OCI-LY7 (cell line): ENCODE measurements around the gene OR4D2. TPM values are rescaled to one million over a fixed set of nuclear protein-coding genes. Genes with fewer than 3 reads are reported as not detected.

Source experiments
- BruUV-seq: library from RNA; stranded (reverse); fragments of 400-500 nt; replicated peaks from 2 replicates; lab custom pipeline; 2021; lab: Mats Ljungman, UMichigan
- CTCF ChIA-PET: fragments of 300-600 bp; sonication (Branson Sonifier 250); formaldehyde crosslinking; loops from one replicate; lab custom pipeline; 2022; ENCODE audit warnings: antibody characterized with exemption; ENCODE audit not compliant: unreplicated experiment; lab: Charles Lee
- POLR2A ChIA-PET: fragments of 300-600 bp; sonication (Branson Sonifier 250); formaldehyde crosslinking; loops from one replicate; lab custom pipeline; 2022; ENCODE audit warnings: antibody characterized with exemption; lab: Charles Lee
- DNase-seq: peaks from one replicate; pipeline ENCODE4 v3.0.0-alpha.2; 2015; ENCODE audit warnings: low spot score
- H2AFZ ChIP-seq: fragments of 200-600 bp; sonication (generic), shearing (Covaris generic); 2 replicates; pipeline ENCODE4 v1.6.1; 2014; ENCODE audit warnings: mild to moderate bottlenecking, antibody characterized with exemption, low read length, moderate library complexity
- H3K27ac ChIP-seq: fragments of 200-600 bp; sonication (generic); 2 replicates; pipeline ENCODE4 v1.5.1; 2014; ENCODE audit warnings: mixed run types, low read depth, mild to moderate bottlenecking, moderate library complexity, low read length, inconsistent platforms; ENCODE audit not compliant: poor library complexity, severe bottlenecking
- H3K36me3 ChIP-seq: fragments of 200-600 bp; sonication (generic); 2 replicates; pipeline ENCODE4 v1.6.1; 2014; ENCODE audit warnings: mild to moderate bottlenecking, antibody characterized with exemption, low read length, moderate library complexity, mixed read lengths; ENCODE audit not compliant: insufficient read depth
- H3K4me1 ChIP-seq: fragments of 200-600 bp; sonication (generic); 2 replicates; pipeline ENCODE4 v1.5.1; 2014; ENCODE audit warnings: mild to moderate bottlenecking, low read length; ENCODE audit not compliant: insufficient read depth, poor library complexity, severe bottlenecking
- H3K4me2 ChIP-seq: fragments of 200-600 bp; sonication (generic); 2 replicates; pipeline ENCODE4 v1.6.1; 2014; ENCODE audit warnings: mild to moderate bottlenecking, low read length
- H3K4me3 ChIP-seq: fragments of 200-600 bp; sonication (generic); 2 replicates; pipeline ENCODE4 v1.5.1; 2014; ENCODE audit warnings: mild to moderate bottlenecking, low read depth, low read length; ENCODE audit not compliant: poor library complexity, severe bottlenecking
- H3K79me2 ChIP-seq: fragments of 200-600 bp; sonication (generic); 2 replicates; pipeline ENCODE4 v1.6.1; 2016; ENCODE audit warnings: low read depth, mild to moderate bottlenecking, low read length, moderate library complexity, mixed read lengths; ENCODE audit not compliant: insufficient read depth
- H3K9me2 ChIP-seq: fragments of 200-600 bp; sonication (generic); 2 replicates; pipeline ENCODE4 v1.6.1; 2016; ENCODE audit warnings: mild to moderate bottlenecking, low read length, mixed read lengths; ENCODE audit not compliant: insufficient read depth
- H3K9me3 ChIP-seq: fragments of 200-600 bp; sonication (generic); 2 replicates; pipeline ENCODE4 v1.6.1; 2014; ENCODE audit warnings: mild to moderate bottlenecking, mixed run types, low read length, mixed read lengths
- H4K20me1 ChIP-seq: fragments of 200-600 bp; sonication (generic); 2 replicates; pipeline ENCODE4 v1.6.1; 2014; ENCODE audit warnings: mild to moderate bottlenecking, antibody characterized with exemption, low read length, moderate library complexity, mixed read lengths; ENCODE audit not compliant: insufficient read depth
- EZH2phosphoT487 ChIP-seq: fragments of 200-600 bp; sonication (generic); IDR thresholded peaks from 2 replicates; pipeline ENCODE4 v1.6.1; 2018; ENCODE audit warnings: low read depth, borderline replicate concordance, mild to moderate bottlenecking, mixed run types, antibody characterized with exemption, low read length, moderate library complexity, mixed read lengths
- intact Hi-C: fragments of 100-400 bp; cut with micrococcal nuclease; formaldehyde crosslinking; loops from one replicate; pipeline ENCODE4 v1.10.0; 2022; ENCODE audit not compliant: unreplicated experiment
- total RNA-seq, 2 experiments: library from RNA; depleted of rRNA in 1 of 2; stranded (reverse); fragments of >200 nt in 1 of 2; shearing (Covaris generic) in 1 of 2; gene quantifications; 2 replicates each; pipeline ENCODE4 v1.2.3, GENCODE V29; 2014 to 2022
- TF ChIP-seq, protein P1 (sequence below): fragments of 200-600 bp; sonication (generic); conservative IDR thresholded peaks from 2 replicates; pipeline ENCODE4 v1.5.1; 2014; ENCODE audit warnings: mild to moderate bottlenecking, antibody characterized with exemption, low read length, moderate library complexity, mixed read lengths

OR4D2 gene
- total RNA-seq, 2 experiments from 2014 or later = not detected

DNA sequence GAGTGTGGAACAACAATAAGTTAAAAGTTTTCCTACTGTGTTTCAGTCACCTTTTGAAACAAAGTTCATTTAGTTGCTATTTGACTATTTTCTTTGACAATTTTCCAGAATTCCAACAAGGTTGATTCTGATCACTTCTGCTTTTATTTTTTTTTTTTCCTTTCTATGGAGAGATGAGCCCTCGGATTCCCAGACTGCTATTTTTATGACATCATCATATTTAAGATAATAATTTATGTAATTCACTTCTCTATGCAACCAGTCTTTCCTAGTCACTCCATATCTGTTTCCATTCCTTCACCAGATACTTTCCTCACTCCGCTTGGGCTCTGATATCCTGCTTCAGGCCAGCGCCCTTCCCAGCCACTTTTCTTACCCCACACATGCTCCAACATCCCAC lies 8.1 kb downstream of the OR4D2 start:
- Histone ChIP-seq H2AFZ (no peak overlapping the region), H3K4me3 (no peak overlapping the region), H3K36me3 (no peaks in the 10 kb centered on the region), H3K9me3 (no peaks in the 10 kb centered on the region), H3K27ac (no peak overlapping the region), H3K9me2 (no peaks in the 10 kb centered on the region), H3K4me1 (no peaks in the 10 kb centered on the region), H4K20me1 (no peaks in the 10 kb centered on the region), H3K79me2 (no peaks in the 10 kb centered on the region), H3K4me2 (no peak overlapping the region)
- BruUV-seq = no TSS peak
- ChIA-PET POLR2A (no interaction called here), CTCF (no interaction called here)
- TF ChIP-seq EZH2phosphoT487 = no peak
- TF ChIP-seq, protein P1, sequence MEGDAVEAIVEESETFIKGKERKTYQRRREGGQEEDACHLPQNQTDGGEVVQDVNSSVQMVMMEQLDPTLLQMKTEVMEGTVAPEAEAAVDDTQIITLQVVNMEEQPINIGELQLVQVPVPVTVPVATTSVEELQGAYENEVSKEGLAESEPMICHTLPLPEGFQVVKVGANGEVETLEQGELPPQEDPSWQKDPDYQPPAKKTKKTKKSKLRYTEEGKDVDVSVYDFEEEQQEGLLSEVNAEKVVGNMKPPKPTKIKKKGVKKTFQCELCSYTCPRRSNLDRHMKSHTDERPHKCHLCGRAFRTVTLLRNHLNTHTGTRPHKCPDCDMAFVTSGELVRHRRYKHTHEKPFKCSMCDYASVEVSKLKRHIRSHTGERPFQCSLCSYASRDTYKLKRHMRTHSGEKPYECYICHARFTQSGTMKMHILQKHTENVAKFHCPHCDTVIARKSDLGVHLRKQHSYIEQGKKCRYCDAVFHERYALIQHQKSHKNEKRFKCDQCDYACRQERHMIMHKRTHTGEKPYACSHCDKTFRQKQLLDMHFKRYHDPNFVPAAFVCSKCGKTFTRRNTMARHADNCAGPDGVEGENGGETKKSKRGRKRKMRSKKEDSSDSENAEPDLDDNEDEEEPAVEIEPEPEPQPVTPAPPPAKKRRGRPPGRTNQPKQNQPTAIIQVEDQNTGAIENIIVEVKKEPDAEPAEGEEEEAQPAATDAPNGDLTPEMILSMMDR = no peak
- intact Hi-C loops = no loop called here
- no peak for DNase-seq

DNA sequence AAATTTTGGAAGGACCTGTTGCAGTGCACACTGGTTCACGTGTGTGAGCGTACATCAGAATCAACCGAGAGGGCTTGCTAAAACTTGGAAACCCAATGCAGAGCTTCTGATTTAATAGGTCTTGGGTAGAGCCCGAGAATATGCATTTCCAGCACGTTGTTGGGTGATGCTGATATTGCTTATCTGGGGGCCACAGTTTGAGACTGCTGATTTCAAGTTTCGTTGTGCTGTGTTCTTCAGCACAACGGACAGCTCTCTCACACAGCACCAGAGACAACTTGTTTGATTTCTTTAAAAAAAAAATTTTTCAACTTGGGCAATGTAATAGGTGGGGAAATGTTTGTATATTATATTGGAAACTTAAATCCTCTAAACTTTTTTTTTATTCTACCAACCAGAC lies 9.4 kb downstream of the OR4D2 start:
- TF ChIP-seq EZH2phosphoT487 = no peak
- TF ChIP-seq, protein P1 = no peak
- CTCF ChIA-PET = no interaction called here
- no peak overlapping the region for H3K27ac ChIP-seq
- no peaks in the 10 kb centered on the region for H3K36me3 ChIP-seq
- H2AFZ ChIP-seq = no peak overlapping the region
- no peak overlapping the region for H3K4me2 ChIP-seq
- POLR2A ChIA-PET = no interaction called here
- no peak for DNase-seq
- no TSS peak for BruUV-seq
- H4K20me1 ChIP-seq = no peaks in the 10 kb centered on the region
- no peaks in the 10 kb centered on the region for H3K9me2 ChIP-seq
- H3K4me1 ChIP-seq = no peaks in the 10 kb centered on the region
- H3K9me3 ChIP-seq = no peaks in the 10 kb centered on the region
- H3K4me3 ChIP-seq = no peak overlapping the region
- intact Hi-C loops = no loop called here
- H3K79me2 ChIP-seq = no peaks in the 10 kb centered on the region

DNA sequence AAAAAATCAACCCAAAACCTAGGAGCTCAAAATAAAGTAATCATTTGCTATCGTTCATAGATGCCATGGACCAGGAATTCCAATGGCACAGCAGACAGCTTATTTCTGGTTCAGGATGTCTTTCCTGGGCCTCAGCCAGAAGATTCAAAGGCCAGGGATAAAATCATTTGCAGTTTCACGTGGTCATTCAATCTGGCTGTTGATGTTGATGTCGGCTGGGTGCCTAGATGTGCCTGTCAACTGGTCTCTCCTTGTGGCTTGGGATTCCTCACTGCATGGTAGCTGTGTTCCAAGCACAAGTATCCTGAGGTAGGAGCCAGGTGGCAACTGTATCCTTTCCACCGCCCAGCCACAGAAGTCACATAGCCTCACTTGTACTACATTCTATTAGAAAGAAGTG lies 15.0 kb downstream of the OR4D2 start:
- Histone ChIP-seq H3K4me2 (no peak overlapping the region), H3K36me3 (no peaks in the 10 kb centered on the region), H3K27ac (no peak overlapping the region), H2AFZ (no peak overlapping the region), H3K9me3 (no peaks in the 10 kb centered on the region), H3K4me3 (no peak overlapping the region), H3K79me2 (no peaks in the 10 kb centered on the region), H3K4me1 (peaks cover 16% of the 10 kb centered on the region), H3K9me2 (no peaks in the 10 kb centered on the region), H4K20me1 (no peaks in the 10 kb centered on the region)
- CTCF ChIA-PET = no interaction called here
- no peak for DNase-seq
- no TSS peak for BruUV-seq
- no peak for TF ChIP-seq EZH2phosphoT487
- TF ChIP-seq, protein P1 = no peak
- intact Hi-C loops = no loop called here
- POLR2A ChIA-PET = interaction anchor here (0.6 kb wide), 1 partner anchor 99 kb away, joined by 6 read pairs; no protein-coding TSS in a partner anchor
